ENCODE data around the gene TTLL8.

TTLL8 gene

DNA sequence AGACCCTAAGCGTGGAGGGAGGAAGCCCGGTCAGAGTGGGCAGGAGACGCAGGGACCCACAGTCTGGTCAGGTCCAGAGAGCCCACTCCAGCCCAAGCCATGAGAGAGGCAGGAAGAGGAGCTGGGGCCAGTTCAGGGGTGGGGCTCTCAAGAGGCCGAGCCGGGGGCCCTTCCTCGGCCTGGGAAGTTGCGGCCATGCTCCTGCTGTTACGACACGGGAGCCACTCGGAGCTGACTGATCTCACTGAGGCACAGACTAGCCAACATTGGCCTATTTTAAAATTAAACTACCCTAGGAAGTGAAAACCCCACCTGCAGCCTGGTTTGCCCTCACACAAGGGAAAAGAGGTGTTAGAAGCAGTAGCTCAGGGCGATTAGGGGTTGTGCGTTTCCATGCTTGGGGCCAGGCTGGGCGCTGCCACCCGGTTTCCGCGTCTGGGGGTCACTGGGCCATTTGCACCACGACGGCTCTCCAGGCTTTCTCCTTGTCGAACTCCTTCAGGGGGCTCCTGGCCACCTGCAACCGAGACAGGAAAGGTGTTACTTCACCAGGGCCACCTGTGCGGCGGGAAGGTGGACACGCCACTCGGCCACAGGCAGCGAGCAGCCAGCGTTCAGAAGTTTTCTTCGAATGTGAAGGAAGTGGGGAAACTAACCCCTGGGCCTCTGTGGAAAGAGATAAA, 3.2 kb upstream of the TTLL8 start:
- no peak for DNase-seq (ENCODE audit: low spot score)

DNA sequence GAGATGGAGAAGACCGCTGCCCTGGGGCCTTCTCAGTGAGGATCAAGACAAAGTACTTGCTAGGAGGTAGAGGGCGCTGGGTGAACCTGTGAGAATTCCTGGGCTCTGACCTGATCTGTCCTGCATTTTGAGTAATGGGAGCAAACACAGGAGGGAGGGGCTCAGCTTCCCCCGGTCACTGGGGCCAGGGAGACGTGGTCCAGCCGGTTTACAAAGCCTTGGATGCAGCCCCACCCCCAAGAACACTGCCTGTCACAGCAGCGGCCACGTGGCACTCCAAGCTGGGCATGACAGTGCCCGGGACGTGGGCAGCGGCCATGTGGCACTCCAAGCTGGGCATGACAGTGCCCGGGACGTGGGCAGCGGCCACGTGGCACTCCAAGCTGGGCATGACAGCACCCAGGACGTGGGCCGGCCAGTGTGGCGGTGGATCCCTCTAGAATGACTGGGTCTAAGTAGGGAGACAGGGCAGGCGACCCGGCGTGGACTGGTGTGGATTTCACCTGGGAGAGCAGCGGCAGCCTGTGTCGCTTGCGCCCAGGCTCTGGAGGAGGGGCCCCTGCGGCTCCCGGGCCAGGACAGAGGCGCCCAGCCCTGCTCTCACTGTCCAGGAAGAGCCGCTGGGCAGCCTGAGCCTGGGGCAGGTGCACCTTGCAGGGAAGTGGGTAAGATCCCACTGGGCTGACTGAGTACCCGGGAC, 2.5 kb upstream of the TTLL8 start:
- DNase-seq (ENCODE audit: low spot score) = no peak

DNA sequence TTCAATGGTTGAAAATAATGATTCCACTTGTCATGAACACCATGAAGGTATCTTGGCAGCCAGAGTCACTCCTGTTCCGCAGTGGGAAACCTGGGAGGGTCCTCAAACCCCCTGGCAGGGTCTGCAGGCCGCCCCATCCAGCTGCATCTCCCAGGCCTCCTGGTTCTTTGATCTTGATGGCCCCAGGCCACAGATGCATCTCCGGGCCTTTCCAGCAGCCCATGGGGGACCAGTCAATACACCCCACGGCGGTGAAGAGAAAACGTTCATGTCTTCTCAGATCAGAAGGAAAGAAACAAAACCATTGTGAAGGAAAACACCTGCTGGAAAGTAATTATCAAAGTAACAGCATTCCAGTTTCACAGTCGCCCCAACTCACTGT, 1.8 kb upstream of the TTLL8 start:
- DNase-seq (ENCODE audit: low spot score) = no peak

DNA sequence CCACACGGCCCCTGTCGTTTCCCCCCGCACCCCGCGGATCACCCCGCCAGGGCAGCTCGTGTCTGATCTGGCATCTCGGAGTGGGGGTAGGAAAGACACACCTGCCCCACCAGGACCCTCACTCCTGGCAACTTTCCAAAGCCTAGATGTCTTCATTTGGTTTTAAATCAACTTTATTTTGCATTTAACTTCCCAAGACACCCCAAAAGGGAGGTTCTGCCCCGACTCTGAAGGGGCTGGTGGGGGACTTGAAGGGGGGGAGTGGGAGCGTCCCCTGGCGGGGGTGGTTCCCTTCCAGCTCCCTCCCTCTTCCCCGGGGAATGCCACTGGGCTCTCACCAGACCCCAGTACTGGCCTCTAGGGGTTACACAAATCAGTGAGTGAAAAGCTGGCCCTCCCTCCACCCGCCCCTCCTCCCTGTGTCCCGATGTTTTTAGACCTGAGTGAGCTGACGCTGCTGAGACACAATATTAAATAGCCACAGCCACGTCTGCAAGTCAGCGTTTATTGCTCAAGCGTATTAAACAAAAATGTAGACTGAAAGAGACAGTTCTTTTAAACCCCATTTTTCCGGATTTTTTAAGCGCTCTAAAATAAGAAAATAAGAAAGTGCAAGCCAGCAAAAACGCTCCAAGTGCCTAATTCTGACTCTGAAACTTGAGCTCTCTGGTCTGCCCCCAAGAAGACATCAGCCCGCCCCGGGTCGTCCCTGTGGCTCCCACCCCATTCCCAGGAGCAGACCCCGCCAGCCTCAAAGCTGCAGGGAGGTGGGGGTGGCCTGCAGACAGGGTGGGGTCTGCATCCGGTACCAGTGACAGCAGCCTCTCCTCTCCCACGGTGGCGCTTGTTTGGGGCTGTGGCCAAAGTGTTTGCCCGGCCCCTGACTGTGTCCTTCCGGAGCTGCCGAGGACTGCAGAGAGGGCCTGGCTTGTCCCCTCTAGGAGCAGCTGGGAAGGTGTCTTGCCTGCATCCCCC, 1.1 kb upstream of the TTLL8 start:
- no peak for DNase-seq (ENCODE audit: low spot score)

DNA sequence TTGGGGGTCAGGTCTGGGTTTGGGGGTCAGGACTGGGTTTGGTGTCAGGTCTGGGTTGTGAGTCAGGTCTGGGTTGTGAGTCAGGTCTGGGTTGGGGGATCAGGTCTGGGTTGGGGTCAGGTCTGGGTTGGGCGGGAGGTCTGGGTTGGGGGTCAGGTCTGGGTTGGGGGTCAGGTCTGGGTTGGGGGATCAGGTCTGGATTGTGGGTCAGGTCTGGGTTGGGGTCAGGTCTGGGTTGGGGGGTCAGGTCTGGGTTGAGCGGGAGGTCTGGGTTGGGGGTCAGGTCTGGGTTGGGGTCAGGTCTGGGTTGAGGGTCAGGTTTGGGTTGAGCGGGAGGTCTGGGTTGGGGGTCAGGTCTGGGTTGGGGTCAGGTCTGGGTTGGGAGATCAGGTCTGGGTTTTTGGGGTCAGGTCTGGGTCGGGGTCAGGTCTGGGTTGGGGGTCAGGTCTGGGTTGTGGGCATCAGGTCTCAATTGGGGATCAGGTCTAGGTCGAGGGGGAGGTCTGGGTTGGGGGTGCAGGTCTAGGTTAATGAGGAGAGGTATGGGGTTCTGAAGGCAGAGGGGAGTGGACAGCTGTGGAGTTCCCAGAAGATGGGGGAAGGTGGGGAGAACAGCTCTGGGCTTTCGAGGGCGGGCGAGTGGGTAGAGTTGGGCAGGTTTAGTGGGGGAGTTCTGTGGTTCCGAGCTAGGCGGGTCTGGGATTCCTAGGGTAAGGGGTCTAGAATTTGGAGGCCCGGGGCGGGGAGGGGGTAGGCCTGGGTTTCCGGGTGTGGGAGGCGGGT, 629 bp downstream of the TTLL8 start:
- no peak for DNase-seq (ENCODE audit: low spot score)

DNA sequence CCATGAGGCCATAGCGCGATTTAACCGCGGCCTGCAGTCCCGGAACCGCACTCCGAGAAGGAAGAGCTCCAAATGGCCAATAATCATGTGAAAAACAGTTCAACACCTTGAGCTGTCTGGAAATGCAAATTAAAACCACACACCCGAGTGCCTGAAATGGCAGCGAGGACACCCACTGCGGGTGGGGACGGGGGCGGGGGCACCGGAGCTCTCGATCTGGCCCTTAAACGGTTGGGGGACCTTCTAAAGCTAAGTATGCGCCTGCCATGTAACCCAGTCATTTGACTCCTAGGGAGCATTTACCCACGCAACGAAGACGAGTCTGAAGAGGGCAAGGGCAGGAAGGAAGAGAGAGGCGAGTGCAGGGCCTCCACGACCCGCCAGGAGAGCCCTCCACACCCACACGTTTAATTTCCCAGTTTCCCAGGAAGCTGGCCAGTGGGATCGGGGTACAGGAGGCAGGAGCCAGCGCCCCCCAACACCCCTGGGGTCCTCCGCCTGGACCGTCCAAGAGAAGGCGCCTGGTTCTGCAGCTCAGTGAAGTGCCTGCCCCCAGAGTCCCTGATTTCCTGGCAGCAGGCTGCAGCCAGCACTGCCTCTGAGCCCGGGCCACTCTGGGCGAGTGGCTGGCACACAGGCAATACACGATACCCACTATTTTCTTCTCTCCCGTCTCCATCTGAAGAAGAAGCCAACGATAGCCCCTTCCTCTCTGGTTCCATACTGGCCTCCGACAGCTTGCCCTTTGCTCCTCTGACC, 1.7 kb downstream of the TTLL8 start:
- no peak for DNase-seq (ENCODE audit: low spot score)

DNA sequence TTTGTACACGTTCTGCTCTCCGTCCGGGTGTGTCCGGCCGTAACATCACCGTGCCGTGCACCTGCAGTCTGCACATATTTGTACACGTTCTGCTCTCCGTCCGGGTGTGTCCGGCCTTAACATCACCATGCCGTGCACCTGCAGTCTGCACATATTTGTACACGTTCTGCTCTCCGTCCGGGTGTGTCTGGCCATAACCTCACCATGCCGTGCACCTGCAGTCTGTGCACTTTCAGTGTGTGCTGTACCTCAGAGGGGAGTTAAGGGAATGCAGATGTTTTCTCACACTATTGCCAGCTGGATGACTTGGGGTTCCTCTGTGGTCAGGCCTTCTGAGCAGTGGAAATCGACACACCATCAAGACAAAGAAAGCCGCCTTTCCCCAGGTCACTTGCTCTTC, 4.2 kb downstream of the TTLL8 start:
- no peak for DNase-seq (ENCODE audit: low spot score)

DNA sequence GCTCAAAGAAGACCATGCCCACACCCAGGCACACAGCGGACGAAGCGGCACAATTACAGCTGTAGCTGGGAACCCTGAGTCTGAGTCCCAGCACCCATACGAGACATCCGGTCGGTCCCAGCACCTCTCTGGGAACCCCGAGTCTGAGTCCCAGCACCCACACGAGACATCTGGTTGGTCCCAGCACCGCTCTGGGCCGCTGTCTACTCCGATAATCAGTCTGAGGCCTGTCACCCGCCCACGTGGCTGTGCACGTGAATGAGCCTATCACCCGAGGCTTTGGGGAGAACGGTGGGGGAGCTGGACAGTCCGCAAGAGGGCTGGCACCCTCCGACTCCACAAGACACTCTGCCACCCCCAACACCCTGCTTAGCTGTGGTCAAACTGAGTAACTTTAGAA, 6.2 kb downstream of the TTLL8 start:
- no peak for DNase-seq (ENCODE audit: low spot score)

DNA sequence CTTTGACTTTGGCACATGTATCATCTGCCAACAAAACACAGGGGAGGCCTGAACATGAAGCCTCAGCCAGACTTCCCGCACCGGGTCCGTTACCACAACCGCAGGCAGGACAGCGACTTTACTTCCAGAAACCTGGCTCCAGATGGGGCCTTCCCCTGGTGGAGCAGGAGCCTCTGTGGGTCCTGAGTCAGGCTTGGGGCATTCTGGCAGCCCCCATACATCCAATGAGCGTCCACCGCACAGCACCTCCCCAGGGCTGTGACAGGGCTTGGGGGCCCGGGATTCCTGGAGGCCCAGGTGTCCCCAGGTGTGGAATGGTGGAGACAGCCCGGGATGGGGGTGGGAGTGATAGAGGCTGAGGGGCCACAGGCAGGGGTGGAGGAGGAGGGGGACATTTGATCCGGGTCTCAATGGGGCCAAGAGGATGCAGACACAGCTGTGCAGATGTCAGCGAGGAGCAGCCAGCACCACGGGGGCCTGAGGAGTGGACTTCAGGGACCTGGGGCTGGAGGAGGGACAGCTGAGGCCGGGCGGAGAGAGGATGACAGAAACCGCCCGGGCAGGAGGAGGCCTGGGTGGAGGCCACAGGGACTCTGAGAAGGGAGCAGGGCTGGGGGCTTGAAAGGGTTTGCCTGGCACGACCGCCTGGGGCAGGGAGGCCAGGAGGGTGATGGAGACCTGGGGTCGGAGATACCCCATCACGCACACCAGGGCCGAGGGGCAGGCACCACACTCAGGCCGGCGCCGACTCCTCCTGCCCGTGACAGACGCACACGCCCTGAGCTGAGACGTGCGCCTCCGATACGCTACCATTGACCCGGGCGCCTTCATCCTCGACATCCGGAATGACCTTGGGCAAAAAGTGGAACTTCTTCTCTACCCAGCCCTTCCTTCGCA, 8.6 kb downstream of the TTLL8 start:
- DNase-seq (ENCODE audit: low spot score) = no peak

DNA sequence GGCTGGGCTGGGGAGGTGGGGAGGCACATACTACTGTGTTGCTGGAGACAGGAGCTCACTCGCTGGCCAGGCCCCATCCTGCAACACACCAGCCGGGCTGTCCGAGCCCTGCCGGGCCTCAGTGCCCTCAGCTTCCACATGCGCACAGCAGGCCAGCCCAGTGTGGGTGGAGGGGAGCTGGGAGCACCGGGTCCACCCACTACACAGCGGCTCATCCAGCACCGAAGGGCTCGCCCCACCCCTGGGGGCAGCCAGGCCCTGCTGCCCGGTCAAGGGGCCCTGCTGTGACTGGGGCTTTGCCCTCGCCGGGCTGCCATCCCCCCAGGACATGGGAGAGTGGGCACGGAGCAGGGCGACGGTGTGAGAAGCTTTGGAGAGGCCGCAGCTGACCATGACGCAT, 9.3 kb downstream of the TTLL8 start:
- DNase-seq (ENCODE audit: low spot score) = no peak

DNA sequence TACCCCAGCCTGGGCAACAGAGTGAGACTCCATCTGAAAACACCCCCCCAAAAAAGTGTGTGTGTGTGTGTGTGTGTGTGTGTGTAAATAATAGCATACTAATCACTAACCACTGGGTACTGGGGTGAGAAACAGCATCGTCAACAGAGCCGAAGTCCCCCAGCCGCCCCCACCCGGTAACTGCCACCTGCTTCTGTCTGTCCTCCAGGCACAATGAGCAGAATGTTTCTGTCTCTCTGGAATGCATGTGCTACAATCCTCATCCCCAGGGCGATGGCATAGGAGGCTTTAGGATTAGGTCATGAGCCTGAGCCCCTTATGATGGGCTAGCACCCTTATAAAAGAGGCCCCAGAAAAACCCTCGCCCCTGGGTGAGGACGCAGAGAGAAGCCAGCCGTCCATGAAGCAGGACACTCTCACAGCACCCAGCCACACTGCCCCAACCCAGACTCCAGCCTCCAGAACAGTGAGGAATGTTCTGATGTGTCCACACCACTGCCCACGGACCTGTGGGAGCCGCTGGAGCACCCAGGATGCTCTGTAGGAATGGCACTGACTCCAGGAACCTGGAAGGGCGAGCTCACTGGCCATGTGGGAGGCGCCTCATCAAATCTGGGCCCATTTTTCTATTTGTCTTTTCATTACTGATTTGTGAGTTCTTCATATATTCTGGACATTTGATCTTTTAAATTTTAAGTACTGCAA, 9.9 kb downstream of the TTLL8 start:
- DNase-seq (ENCODE audit: low spot score) = no peak

DNA sequence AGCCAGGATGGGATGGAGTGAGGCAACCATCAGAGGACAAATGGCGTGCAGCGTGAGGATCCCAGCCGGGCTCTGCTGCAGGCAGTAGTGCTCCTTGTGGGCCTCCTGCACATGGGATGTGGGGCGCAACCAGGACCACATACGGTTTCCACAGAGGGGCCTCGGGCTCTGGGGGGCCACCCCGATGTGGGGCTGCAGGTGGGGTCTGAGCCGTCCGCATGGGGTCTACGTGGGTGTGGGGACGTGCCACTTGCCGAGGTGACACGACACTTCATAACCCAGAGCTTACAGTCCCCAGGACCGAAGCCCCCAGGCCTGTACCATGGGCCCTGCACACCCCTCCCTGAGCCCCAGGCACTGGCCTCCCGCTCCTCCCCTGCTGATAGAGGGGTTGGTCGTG, 10.8 kb downstream of the TTLL8 start:
- DNase-seq (ENCODE audit: low spot score) = no peak

DNA sequence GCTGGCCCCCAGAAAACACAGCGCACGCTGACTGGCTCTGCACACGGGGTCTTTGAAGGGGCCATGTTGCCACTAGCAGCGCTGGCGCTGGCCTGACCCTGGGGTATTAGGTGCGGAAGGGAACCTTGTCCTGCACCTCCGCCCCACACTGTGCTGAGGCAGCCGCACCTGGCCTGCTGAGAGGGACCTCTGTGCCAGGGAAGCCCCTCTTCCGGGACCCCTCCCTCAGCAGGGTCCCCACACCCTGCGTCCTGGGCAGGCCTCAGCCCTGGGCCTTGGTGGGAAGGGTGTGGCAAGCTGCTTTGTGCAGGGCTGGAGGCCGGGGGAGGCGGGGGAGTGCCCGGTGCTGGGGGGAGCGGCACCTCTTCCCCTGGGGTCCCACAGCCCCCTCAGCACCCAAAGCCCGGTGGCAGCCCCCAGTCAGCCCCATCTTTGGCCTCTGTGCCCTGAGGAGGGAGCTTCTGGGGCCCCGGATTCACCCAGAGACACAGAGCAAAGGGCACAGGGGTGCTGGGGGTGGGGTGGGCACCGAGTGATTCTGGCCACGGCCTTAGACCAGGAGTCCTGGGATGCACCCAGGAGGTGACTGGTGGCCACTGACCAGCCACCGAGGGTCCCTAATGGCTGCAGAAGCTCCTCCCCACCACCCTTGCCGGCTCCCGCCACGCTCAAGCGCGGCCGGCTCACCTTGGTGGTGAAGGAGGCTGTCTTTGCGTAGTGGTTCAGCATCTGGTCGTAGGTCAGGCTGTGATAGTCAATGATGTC, 11.4 kb downstream of the TTLL8 start:
- no peak for DNase-seq (ENCODE audit: low spot score)

DNA sequence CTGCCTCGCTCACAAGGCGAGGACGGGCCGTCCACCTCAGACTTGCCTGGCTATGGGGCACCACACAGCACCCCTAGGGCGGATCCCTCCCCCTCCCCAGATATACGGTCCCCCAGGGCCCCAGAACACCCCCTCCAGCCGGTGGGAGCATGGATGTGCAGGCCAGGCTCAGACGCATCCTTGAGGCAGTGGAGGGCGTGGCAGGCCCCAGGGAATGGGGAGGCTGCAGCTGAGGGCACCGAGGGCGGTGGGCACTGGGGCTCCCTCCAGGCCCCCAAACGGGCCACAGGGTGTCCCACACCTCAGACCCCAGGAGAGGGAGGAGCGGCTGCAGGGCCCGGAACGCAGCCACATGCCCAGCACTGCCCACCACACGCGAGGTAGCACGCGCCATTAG, 12.1 kb downstream of the TTLL8 start:
- no peak for DNase-seq (ENCODE audit: low spot score)

DNA sequence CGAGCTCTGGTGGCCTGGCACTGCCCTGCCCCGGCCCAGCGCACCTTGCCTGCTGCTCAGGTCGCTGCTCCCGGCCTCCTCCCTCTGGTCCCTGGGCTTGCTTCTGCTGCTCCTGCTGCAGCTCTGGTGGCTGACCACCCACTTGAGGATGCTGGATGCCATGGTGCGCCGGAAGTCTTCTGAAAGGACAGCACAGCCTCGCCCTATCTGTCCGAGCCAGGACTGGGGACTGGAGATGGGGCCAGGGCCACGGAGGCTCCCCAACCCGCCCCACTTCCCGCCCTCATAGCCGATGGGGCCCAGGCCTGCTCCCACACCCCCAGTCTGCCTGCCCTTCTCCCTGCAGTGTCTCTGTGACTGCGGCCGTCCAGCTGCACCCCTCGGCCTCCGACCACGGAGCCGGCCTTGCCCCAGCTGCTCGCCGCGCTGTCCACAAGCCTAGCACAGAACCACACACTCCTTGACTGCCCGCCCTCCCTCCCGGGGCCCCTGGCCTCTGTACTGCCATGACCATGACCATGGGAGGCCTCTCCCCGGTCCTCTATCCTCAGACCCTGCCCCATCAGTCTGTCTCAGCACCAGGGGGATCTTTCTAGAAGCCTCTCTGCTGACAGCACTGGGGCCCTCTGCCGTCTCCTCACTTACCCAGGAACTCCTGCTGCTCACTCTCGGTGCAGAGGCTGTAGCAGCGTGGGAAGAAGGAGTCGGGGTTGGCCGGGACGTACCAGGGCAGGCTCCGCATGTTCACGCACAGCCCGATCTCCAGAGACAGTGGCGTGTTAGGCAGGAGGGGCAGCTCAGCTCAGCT, 12.7 kb downstream of the TTLL8 start:
- no peak for DNase-seq (ENCODE audit: low spot score)

DNA sequence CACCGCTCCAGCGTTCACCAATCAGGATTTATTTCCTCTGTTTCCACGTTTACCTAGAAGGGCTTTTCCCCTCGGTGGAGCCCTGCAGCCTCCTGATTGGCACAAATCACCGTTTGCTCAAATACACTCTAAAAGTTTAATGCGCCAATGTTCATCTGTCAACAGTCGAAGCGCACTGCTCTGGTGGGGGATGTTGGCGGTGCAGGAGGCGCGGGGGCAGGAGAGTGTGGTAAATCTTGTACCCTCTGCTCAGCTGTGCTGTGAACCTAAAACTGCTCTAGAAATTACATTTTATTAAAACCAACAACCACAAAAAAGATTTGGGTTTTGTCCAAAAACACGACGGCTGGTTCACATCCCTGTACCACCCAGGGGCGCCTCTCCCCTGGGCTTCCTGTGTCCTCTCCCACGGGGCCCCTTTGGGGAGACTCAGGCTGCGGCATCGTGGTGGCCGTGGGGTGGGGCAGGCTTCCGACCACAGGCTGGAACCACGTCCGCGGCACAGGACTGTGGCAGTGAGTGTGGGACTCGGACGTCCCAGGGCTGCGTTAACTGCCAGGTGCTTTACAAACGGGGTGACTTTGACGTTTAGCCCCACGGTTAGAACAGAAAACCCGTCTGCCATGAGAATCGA, 13.5 kb downstream of the TTLL8 start:
- DNase-seq (ENCODE audit: low spot score) = no peak

DNA sequence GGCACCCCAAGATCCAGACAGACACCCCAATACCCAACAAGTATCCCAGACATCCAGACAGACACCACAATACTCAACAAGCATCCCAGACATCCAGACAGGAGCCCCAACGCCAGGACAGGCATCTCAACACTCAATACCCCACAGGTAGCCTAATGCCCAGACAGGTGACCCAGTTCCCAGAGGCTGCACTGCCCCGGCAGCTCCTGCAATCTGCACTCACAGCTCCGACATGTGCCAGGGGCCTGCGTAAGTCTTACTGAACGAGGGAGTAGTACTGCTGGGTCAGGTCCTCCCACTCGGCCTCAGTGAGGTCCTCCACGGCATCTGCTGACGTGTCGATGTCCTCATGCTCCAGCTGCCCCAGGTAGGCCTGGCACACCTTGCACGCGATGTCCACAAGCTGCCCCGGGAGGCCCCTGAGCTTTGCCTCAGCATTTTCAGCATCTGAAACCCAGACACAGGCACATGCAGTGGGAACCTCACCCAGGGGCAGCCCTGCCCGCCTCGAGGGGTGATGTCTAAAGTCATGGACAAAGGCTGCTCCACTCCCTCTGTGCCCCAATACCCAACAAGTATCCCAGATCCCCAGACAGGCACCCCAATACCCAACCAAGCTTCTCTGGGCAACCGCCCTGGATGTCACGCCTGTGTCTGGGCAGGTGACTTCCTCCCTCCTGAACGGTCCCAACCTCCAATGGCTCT, 16.6 kb downstream of the TTLL8 start:
- DNase-seq (ENCODE audit: low spot score) = no peak

All from globus pallidus (tissue), 1 donor.